ENCODE data around the gene POU3F1. TPM values are rescaled to one million over a fixed set of nuclear protein-coding genes. Genes with fewer than 3 reads are reported as not detected.

POU3F1 gene
- total RNA-seq, 2 experiments from 2014 or later: 0.13 TPM; not detected in 1

DNA sequence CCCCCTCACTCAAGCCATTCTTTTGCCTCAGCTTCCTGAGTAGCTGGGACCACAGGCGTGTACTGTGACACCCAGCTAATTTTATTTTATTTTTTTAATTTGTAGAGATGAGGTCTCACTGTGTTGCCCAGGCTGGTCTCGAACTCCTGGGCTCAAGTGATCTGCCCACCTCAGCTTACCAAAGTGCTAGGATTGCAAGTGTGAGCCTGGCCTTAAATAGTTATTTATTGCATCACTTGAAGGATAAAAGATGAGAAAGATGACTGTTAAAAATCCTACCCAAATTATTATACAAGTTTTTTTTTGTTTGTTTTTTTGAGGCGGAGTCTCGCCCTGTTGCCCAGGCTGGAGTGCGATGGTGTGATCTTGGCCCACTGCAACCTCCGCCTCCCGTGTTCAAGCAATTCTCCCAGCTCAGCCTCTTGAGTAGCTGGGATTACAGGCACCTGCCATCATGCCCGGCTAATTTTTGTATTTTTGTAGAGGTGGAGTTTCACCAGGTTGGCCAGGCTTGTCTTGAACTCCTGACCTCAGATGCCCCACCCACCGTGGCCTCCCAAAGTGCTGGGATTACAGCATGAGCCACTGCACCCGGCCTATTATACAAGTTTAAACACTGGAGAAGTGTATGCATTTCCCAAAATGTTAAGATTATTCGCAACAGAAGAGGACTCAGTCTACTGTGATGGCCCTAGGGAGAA lies 31.7 kb downstream of the POU3F1 start:
- no TSS peak for BruUV-seq (replicated peaks)

DNA sequence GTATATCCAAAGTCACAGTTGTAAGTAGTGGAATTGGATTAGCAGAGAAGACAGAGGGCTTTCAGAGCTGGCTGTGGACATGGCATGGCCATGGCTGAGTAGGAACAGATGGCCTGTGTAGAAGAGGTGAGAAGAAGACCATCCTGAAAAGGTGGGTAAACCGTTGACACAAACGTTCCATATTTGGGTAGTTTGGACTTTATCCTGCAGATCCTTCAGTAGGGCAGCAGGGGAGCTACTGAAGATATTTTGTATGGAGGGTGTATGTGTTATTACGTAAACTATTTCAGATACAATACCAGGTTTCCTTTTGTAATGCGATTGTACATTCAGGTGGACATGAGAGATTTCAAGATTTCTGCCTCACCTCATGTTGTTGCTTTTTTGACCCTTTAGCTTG lies 32.4 kb downstream of the POU3F1 start:
- H3K36me3 ChIP-seq (ENCODE audit: insufficient read depth, low read length): peaks cover 48% of the 10 kb centered on the region
- peaks cover 8% of the 10 kb centered on the region for H4K20me1 ChIP-seq (ENCODE audit: insufficient read depth, low read length)
- H3K27ac ChIP-seq (ENCODE audit: low read depth, low read length, poor library complexity, severe bottlenecking): no peak overlapping the region
- H3K79me2 ChIP-seq (ENCODE audit: insufficient read depth, low read depth, low read length): peaks cover 37% of the 10 kb centered on the region
- peaks cover 22% of the 10 kb centered on the region for H3K4me1 ChIP-seq (ENCODE audit: insufficient read depth, low read length, poor library complexity, severe bottlenecking)
- H2AFZ ChIP-seq (ENCODE audit: low read length): no peak overlapping the region
- H3K4me2 ChIP-seq (ENCODE audit: low read length): peak overlapping the region; percentile 79
- ChIA-PET POLR2A (interaction anchor here (0.7 to 1.0 kb wide), 2 partner anchors 23 to 28 kb away, joined by 3 read pairs; no protein-coding TSS in a partner anchor), CTCF (ENCODE audit: unreplicated experiment) (no interaction called here)
- no peak for DNase-seq (ENCODE audit: low spot score)
- H3K9me3 ChIP-seq (ENCODE audit: low read length): no peaks in the 10 kb centered on the region
- intact Hi-C loops (cut with micrococcal nuclease; ENCODE audit: unreplicated experiment): loop anchor here (10.0 kb wide), 1 partner anchor 319 kb away; the partner anchor contains the start of gene CDCA8
- H3K9me2 ChIP-seq (ENCODE audit: insufficient read depth, low read length): no peaks in the 10 kb centered on the region
- peak overlapping the region; percentile 81 for H3K4me3 ChIP-seq (ENCODE audit: low read depth, low read length, poor library complexity, severe bottlenecking)
- BruUV-seq (replicated peaks): no TSS peak
- TF ChIP-seq, protein P1, sequence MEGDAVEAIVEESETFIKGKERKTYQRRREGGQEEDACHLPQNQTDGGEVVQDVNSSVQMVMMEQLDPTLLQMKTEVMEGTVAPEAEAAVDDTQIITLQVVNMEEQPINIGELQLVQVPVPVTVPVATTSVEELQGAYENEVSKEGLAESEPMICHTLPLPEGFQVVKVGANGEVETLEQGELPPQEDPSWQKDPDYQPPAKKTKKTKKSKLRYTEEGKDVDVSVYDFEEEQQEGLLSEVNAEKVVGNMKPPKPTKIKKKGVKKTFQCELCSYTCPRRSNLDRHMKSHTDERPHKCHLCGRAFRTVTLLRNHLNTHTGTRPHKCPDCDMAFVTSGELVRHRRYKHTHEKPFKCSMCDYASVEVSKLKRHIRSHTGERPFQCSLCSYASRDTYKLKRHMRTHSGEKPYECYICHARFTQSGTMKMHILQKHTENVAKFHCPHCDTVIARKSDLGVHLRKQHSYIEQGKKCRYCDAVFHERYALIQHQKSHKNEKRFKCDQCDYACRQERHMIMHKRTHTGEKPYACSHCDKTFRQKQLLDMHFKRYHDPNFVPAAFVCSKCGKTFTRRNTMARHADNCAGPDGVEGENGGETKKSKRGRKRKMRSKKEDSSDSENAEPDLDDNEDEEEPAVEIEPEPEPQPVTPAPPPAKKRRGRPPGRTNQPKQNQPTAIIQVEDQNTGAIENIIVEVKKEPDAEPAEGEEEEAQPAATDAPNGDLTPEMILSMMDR (conservative IDR thresholded peaks at IDR 0.05; ENCODE audit: low read length): no peak
- TF ChIP-seq EZH2phosphoT487 (IDR thresholded peaks at IDR 0.05; ENCODE audit: borderline replicate concordance, low read depth, low read length): no peak

More for the DNA sequence above, 31.7 kb downstream of the POU3F1 start:
- no peak overlapping the region; the same call in 1 of the 2 replicates for H3K4me2 ChIP-seq (ENCODE audit: low read length)
- H4K20me1 ChIP-seq (ENCODE audit: insufficient read depth, low read length): peaks cover 8% of the 10 kb centered on the region
- ChIA-PET POLR2A (interaction anchor here (1.0 kb wide), 1 partner anchor 24 kb away, joined by 3 read pairs; no protein-coding TSS in a partner anchor), CTCF (ENCODE audit: unreplicated experiment) (no interaction called here)
- H3K4me3 ChIP-seq (ENCODE audit: low read depth, low read length, poor library complexity, severe bottlenecking): no peak overlapping the region
- no peak overlapping the region for H3K27ac ChIP-seq (ENCODE audit: low read depth, low read length, poor library complexity, severe bottlenecking)
- peaks cover 37% of the 10 kb centered on the region for H3K79me2 ChIP-seq (ENCODE audit: insufficient read depth, low read depth, low read length)
- intact Hi-C loops (cut with micrococcal nuclease; ENCODE audit: unreplicated experiment): loop anchor here (10.0 kb wide), 1 partner anchor 320 kb away; the partner anchor contains the start of gene CDCA8
- H2AFZ ChIP-seq (ENCODE audit: low read length): no peak overlapping the region
- H3K4me1 ChIP-seq (ENCODE audit: insufficient read depth, low read length, poor library complexity, severe bottlenecking): peaks cover 22% of the 10 kb centered on the region
- no peak for DNase-seq (ENCODE audit: low spot score)
- H3K36me3 ChIP-seq (ENCODE audit: insufficient read depth, low read length): peaks cover 53% of the 10 kb centered on the region
- TF ChIP-seq, protein P1 (conservative IDR thresholded peaks at IDR 0.05; ENCODE audit: low read length): no peak
- no peak for TF ChIP-seq EZH2phosphoT487 (IDR thresholded peaks at IDR 0.05; ENCODE audit: borderline replicate concordance, low read depth, low read length)
- no peaks in the 10 kb centered on the region for H3K9me3 ChIP-seq (ENCODE audit: low read length)
- no peaks in the 10 kb centered on the region for H3K9me2 ChIP-seq (ENCODE audit: insufficient read depth, low read length)
